Thyroid gland (tissue), 4 donors: ENCODE measurements around the gene IGFALS. TPM values are rescaled to one million over a fixed set of nuclear protein-coding genes. Genes with fewer than 3 reads are reported as not detected.

Source experiments
- DNase-seq, 2 donors: peaks; one replicate each; pipeline ENCODE4 v3.0.0-alpha.2; 2019
- H3K27ac ChIP-seq, 3 donors: fragments of 200-600 bp; sonication (generic); 1 replicate in 2 of 3; 2 replicates in 1 of 3; pipeline ENCODE4 v1.5.1; 2016 to 2019; ENCODE audit warnings: mild to moderate bottlenecking in 1 of 3, moderate library complexity in 1 of 3
- H3K27me3 ChIP-seq: fragments of 200-600 bp; sonication (generic); one replicate; pipeline ENCODE4 v1.5.1; 2019
- H3K36me3 ChIP-seq, 2 donors: fragments of 200-600 bp; sonication (generic); one replicate each; pipeline ENCODE4 v1.5.1; 2016 to 2019
- H3K4me1 ChIP-seq, 2 donors: fragments of 200-600 bp; sonication (generic); one replicate each; pipeline ENCODE4 v1.5.1; 2017 to 2019
- H3K4me3 ChIP-seq, 3 donors: fragments of 200-600 bp; sonication (generic); replicated peaks in 1 of 3; 1 replicate in 2 of 3; 2 replicates in 1 of 3; pipeline ENCODE4 v1.5.1; 2016; ENCODE audit warnings: mild to moderate bottlenecking in 1 of 3
- H3K9me3 ChIP-seq: fragments of 200-600 bp; sonication (generic); one replicate; pipeline ENCODE4 v1.5.1; 2017
- POLR2A ChIP-seq, 2 donors: fragments of 450-650 bp; IDR thresholded peaks; one replicate each; pipeline ENCODE4 v1.6.1; 2017; ENCODE audit warnings: antibody characterized with exemption in 2 of 2, mild to moderate bottlenecking in 2 of 2, moderate library complexity in 1 of 2
- WGBS, 2 donors: methylation state at CpG; one replicate each; pipeline ENCODE4 v1.1.5; 2017; 5-methylcytosine and 5-hydroxymethylcytosine counted together
- intact Hi-C: fragments of 100-400 bp; cut with DNase I; formaldehyde crosslinking; loops from one replicate; pipeline ENCODE4 v1.15.1; 2023
- total RNA-seq, 4 donors: library from RNA; depleted of rRNA; stranded (reverse); fragments of >200 nt; gene quantifications; one replicate each; pipeline ENCODE4 v1.2.3, GENCODE V29; 2016
- TF ChIP-seq, protein P1 (sequence below), 6 experiments: fragments of 200-600 bp in 3 of 6; fragments of 450-650 bp in 3 of 6; sonication (generic) in 3 of 6; IDR thresholded peaks; one replicate each; pipeline ENCODE4 v1.5.1; 2016 to 2019; ENCODE audit warnings: antibody characterized with exemption in 6 of 6, mild to moderate bottlenecking in 2 of 6, inconsistent platforms in 1 of 6, moderate library complexity in 1 of 6

IGFALS gene
- total RNA-seq, 4 donors from 2014 or later: 0.13 to 4.2 (median 1.8) TPM

GRCh38 chr16:1769402-1770300, 23.9 kb downstream of the IGFALS start:
- H3K36me3 ChIP-seq: peaks cover 29 to 31% of the 10 kb centered on the region in 2 donors
- no peaks in the 10 kb centered on the region for H3K27me3 ChIP-seq
- WGBS, 2 donors: 82 to 87% methylated on average over 11 to 17 of the region's 27 CpGs
- intact Hi-C loops: no loop called here
- TF ChIP-seq, protein P1, sequence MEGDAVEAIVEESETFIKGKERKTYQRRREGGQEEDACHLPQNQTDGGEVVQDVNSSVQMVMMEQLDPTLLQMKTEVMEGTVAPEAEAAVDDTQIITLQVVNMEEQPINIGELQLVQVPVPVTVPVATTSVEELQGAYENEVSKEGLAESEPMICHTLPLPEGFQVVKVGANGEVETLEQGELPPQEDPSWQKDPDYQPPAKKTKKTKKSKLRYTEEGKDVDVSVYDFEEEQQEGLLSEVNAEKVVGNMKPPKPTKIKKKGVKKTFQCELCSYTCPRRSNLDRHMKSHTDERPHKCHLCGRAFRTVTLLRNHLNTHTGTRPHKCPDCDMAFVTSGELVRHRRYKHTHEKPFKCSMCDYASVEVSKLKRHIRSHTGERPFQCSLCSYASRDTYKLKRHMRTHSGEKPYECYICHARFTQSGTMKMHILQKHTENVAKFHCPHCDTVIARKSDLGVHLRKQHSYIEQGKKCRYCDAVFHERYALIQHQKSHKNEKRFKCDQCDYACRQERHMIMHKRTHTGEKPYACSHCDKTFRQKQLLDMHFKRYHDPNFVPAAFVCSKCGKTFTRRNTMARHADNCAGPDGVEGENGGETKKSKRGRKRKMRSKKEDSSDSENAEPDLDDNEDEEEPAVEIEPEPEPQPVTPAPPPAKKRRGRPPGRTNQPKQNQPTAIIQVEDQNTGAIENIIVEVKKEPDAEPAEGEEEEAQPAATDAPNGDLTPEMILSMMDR (IDR thresholded peaks at IDR 0.05): no peak
- TF ChIP-seq POLR2A (IDR thresholded peaks at IDR 0.05): no peak
- no peak for DNase-seq
- H3K9me3 ChIP-seq: no peaks in the 10 kb centered on the region
- no peak overlapping the region for H3K4me3 ChIP-seq
- peaks cover 23 to 24% of the 10 kb centered on the region in 2 donors for H3K4me1 ChIP-seq
- H3K27ac ChIP-seq: peak overlapping the region in 1 of 3 donors; percentile 64

- H3K36me3 ChIP-seq: peaks cover 36 to 39% of the 10 kb centered on the region in 2 donors
- peaks cover 15 to 17% of the 10 kb centered on the region in 2 donors for H3K4me1 ChIP-seq
- H3K9me3 ChIP-seq: no peaks in the 10 kb centered on the region
- no peak overlapping the region for H3K27ac ChIP-seq
- no peaks in the 10 kb centered on the region for H3K27me3 ChIP-seq
- intact Hi-C loops: no loop called here
- no peak for TF ChIP-seq POLR2A (IDR thresholded peaks at IDR 0.05)
- TF ChIP-seq, protein P1 (IDR thresholded peaks at IDR 0.05): no peak
- H3K4me3 ChIP-seq: no peak overlapping the region
- WGBS, 2 donors: 87 to 93% methylated on average over 15 to 23 of the region's 26 CpGs
- DNase-seq: no peak
Measured at GRCh38 chr16:1768767-1769401, 24.6 kb downstream of the IGFALS start.

DNA sequence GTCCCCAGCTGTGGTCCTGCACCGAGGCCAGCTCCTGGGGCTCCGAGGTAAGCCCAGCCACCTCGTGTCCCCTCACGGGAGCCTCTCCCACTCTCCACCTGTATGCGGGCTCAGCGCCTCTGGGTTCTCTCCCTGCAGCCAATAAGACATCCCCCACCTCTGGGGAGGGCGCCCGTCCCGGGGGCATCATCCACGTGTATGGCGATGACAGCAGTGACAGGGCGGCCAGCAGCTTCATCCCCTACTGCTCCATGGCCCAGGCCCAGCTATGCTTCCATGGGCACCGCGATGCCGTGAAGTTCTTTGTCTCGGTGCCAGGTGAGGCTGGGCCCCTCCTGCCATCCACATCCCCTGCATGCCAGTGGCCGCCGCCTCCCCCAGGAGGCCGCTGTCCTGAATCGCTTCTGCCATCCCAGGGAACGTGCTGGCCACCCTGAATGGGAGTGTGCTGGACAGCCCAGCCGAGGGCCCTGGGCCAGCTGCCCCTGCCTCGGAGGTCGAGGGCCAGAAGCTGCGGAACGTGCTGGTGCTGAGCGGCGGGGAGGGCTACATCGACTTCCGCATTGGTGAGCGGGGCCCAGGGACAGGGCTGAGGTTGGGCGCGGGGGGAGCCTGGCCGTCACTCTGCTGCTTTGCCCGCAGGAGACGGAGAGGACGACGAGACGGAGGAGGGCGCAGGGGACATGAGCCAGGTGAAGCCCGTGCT, 25.3 kb downstream of the IGFALS start:
- intact Hi-C loops: no loop called here
- no peaks in the 10 kb centered on the region for H3K27me3 ChIP-seq
- TF ChIP-seq, protein P1 (IDR thresholded peaks at IDR 0.05): no peak
- no peak for TF ChIP-seq POLR2A (IDR thresholded peaks at IDR 0.05)
- 94% methylated on average over 27 to 29 of the region's 41 CpGs for WGBS, 2 donors
- no peaks in the 10 kb centered on the region for H3K9me3 ChIP-seq
- DNase-seq: no peak
- peaks cover 36 to 43% of the 10 kb centered on the region in 2 donors for H3K36me3 ChIP-seq
- peaks cover 11 to 15% of the 10 kb centered on the region in 2 donors for H3K4me1 ChIP-seq
- H3K4me3 ChIP-seq: no peak overlapping the region
- H3K27ac ChIP-seq: no peak overlapping the region

GRCh38 chr16:1767116-1767994, 26.1 kb downstream of the IGFALS start:
- Histone ChIP-seq H3K9me3 (no peaks in the 10 kb centered on the region), H3K36me3 (peaks cover 36 to 49% of the 10 kb centered on the region in 2 donors), H3K27me3 (no peaks in the 10 kb centered on the region), H3K4me3 (no peak overlapping the region), H3K27ac (no peak overlapping the region), H3K4me1 (peaks cover 9 to 14% of the 10 kb centered on the region in 2 donors)
- intact Hi-C loops: no loop called here
- WGBS, 2 donors: 96 to 97% methylated on average over 28 to 30 of the region's 42 CpGs
- no peak for DNase-seq
- TF ChIP-seq, protein P1 (IDR thresholded peaks at IDR 0.05): no peak
- TF ChIP-seq POLR2A (IDR thresholded peaks at IDR 0.05): no peak
